GM21381 (cell line): ENCODE measurements around the gene MAFG.

ENCODE experiments used
- ATAC-seq: cut with Tn5 transposase; IDR thresholded peaks from one replicate; pipeline ENCODE4 v1.9.1; 2021; ENCODE audit warnings: mild to moderate bottlenecking, moderate library complexity; ENCODE audit not compliant: unreplicated experiment

The MAFG gene

DNA sequence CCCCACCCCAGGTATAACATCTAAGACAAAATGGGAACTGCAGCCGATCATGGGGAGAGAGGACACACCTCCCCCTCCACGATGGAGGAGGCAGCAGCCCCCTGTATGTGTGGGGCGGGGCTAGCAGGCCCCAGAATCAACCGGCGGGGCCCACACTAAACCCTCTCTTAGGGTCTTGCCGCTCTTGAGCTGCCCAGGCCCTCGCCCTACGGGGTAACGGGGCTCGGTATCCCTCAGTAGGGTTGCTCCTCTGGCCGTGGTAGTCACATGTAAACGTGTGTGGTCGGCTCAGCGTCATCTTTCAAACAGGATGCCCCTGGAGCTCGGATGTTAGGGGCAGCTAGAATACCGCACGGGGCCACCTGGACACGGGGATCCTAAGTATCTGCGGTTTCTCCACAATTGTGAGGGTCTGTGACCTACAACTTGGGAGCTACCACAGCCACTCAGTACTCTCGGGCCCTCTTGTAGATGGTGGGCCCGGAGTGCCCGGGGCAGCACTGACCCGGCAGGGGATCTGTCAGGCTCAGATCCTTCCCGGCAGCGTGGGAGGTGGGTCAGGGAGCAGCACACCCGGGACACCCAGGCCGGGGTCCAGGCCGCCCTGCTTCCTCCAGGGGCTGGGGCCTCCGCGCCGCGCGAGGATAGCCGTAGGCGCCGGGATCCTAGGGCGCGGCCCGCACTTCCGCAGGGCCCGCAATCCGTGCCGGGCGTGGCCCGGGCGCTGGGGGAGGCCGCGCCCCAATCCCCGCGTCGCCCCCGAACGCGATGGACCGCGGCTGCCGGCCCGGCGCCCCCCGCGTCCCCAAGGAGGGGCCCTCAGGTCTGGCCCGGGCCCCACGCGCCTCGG is 57.2 kb downstream of the MAFG start:
- ATAC-seq, result peak; percentile 22

DNA sequence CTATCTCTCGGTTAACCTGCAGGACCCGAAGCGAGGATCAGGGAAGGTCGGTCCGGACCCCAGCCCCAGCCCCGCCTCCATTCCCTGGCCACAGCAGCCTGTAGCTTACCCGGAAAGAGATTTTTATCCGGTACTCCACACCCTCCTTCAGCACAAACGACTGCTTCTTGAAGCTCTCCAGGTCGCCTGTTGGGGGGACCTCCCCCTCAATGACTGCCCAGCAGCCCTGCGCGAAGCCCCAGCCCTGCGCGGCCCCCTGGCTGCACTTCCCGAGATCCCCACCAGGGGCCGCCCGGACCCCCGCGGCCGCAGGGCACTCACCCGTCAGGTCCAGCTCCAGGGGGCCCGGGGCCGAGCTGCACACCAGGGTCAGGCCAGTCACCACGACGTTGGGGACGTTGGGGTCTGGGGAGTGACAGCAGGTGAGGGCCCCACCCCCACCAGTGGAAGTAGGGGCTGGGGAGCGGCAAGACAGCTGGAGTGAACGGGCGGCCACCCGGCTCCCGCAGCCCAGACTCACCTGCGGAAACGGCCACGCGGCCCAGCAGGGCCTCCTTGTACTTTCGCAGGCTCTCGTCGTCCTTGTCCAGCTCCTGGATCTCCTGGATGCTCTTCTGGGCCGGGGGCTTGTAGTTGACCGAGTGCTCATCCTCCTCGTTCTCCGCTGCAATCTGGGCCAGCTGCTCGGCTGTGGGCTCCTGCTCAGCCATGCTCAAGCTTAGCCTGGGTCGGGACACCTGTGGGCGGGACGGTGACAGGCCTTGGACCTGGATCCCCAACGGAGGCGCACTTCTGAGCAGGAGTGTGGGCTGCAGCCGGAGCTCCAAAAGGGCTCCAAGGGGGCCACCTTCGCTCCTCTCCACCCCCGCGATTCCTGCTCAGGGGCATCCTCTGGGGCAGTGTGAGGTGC is 58.1 kb downstream of the MAFG start:
- no peak for ATAC-seq

DNA sequence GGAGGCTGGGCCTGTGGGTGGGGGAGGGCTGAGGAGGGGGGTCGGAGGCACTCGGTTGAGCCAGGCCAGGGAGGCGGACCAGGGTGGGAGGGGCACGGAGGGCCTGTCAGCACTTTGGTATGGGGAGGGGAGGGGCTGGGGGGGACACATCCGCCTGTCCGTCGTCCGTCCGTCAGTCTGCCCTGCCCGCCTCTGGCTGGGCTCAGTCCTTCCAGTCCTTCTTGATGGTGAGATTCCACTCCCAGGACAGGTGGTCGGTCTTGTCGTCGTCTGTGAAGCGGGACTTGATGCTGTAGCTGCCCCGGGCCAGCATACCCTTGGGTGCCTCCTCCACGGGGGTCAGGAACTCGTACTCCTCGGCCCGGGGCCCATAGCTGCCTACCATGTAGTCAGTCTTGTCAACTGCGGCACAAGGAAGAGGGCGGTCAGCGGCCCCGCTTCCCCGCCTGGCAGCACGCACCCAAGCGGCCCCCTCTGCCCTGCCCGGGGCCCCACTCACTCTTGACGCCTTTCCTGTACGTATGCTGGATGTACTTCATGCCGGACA is 58.8 kb downstream of the MAFG start:
- no peak for ATAC-seq
